ENCODE results near the gene PSME2. TPM values are rescaled to one million over a fixed set of nuclear protein-coding genes. Genes with fewer than 3 reads are reported as not detected.
A peak's percentile ranks its signal among the peaks of the same experiment; 100 is the strongest.

Gene PSME2
- total and polyA plus RNA-seq, 2 donors (not counting 3 experiments of a cell fraction or from before 2014, with no cell fraction given): 66.5 to 126 TPM

DNA sequence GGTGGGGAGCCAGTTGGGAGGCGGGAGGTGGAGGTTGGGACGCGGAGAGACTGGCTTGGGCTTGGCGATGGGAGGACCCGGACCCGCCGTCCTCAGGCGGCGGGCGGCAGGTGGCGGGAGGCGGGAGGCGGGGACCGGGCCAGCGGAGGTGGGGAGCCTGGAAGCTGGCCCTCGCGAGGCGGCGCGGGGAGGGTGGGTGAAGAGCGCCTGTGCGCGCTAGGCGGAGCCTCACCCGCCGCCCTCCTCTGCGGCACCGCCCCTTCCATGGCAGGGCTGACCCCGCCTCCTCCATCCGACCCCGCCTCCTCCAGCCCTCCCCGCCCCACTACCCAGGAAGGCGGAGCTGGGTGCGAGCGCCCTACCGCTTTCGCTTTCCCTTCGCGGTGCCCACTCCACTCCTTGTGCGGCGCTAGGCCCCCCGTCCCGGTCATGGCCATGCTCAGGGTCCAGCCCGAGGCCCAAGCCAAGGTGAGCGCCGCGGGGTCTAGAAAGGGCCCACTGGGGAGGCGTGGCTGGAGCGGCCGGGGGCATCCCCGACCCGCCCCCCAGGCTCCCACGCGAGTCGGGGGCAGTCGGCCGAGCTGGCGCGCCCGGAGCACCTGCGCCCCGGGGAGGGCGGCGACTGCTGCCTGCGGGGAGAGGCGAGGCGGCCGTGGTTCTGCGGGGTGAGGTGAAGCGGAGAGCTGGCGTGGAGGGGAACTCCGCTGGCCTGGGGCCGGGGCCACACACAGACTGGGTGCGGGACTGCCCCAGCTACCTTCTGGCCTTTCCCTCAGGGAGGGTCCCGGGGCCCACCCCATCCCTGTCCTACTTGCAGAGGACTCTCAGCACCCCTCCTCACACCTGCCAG lies 10.4 kb downstream of the PSME2 start, which contains the start of gene PSME1:
PSME1 (plus strand) TSS at position 361 of the 850 bp plus-strand sequence; CDS start at position 430, 69 bp downstream.
- H2AFZ ChIP-seq (ENCODE audit: low read depth, low read length): peak within 1 kb of the TSS; percentile 99
- peak within 1 kb of the TSS; percentile 54 for H3K27ac ChIP-seq (ENCODE audit: insufficient read depth, low read depth, low read length)
- peak; percentile 92 for DNase-seq (ENCODE audit: low read depth, low spot score)
- intact Hi-C loops (cut with micrococcal nuclease): loop anchor here (1.0 kb wide), 3 partner anchors 11 to 41 kb away; partner anchors contain the start of genes DCAF11, NRL and RNF31
- H3K4me3 ChIP-seq (replicated peaks in 1 of 3; ENCODE audit: insufficient read depth in 1 of 3, low read depth in 1 of 3, low read length in 3 of 3): peak within 1 kb of the TSS; percentile 56 to 93 (median 90)
- ChIA-PET POLR2A (interaction anchor here (1.2 to 1.5 kb wide), 2 partner anchors 11 to 21 kb away, joined by 8 to 10 read pairs; partner anchors contain the start of genes DCAF11, NRL, PSME2 and RNF31), CTCF (interaction anchor here (0.8 to 2.6 kb wide), 9 partner anchors 10 to 197 kb away, joined by 3 to 15 read pairs (median 9); partner anchors contain the start of genes DCAF11, IRF9, NRL and PSME2)
- FAIRE-seq: peak; percentile 94
- H3K27me3 ChIP-seq (ENCODE audit: control insufficient read depth in 2 of 2, insufficient read depth in 2 of 2, low read length in 2 of 2): no peaks in the 10 kb centered on the region
- no peaks in the 10 kb centered on the region for H3K9me1 ChIP-seq (replicated peaks; ENCODE audit: control insufficient read depth, extremely low read depth, insufficient read depth, low read length)
- H3K79me2 ChIP-seq (ENCODE audit: control insufficient read depth, insufficient read depth, low read length): peaks cover 20% of the 10 kb centered on the region
- H3K4me2 ChIP-seq (ENCODE audit: insufficient read depth, low read length): peak within 1 kb of the TSS; percentile 67
- H3K9ac ChIP-seq (replicated peaks; ENCODE audit: extremely low read depth, insufficient read depth, low read length): peak within 1 kb of the TSS; percentile 79
- H4K20me1 ChIP-seq (replicated peaks; ENCODE audit: control insufficient read depth, extremely low read depth, insufficient read depth, low read length): no peaks in the 10 kb centered on the region
- TF ChIP-seq POLR2AphosphoS5 (IDR thresholded peaks at IDR 0.05; ENCODE audit: insufficient read depth, low read depth, low read length) (peak; percentile 58), GATA2 (IDR thresholded peaks at IDR 0.05; ENCODE audit: insufficient read depth, insufficient read length, low read depth, low read length) (no peak), MYC (IDR thresholded peaks at IDR 0.05; ENCODE audit: low read depth, low read length) (no peak), FOS (IDR thresholded peaks at IDR 0.05; ENCODE audit: borderline replicate concordance, insufficient read depth, low read length) (no peak), POLR2A (IDR thresholded peaks at IDR 0.05; ENCODE audit: low read depth, low read length) (peak; percentile 78)
- TF ChIP-seq, protein P1, sequence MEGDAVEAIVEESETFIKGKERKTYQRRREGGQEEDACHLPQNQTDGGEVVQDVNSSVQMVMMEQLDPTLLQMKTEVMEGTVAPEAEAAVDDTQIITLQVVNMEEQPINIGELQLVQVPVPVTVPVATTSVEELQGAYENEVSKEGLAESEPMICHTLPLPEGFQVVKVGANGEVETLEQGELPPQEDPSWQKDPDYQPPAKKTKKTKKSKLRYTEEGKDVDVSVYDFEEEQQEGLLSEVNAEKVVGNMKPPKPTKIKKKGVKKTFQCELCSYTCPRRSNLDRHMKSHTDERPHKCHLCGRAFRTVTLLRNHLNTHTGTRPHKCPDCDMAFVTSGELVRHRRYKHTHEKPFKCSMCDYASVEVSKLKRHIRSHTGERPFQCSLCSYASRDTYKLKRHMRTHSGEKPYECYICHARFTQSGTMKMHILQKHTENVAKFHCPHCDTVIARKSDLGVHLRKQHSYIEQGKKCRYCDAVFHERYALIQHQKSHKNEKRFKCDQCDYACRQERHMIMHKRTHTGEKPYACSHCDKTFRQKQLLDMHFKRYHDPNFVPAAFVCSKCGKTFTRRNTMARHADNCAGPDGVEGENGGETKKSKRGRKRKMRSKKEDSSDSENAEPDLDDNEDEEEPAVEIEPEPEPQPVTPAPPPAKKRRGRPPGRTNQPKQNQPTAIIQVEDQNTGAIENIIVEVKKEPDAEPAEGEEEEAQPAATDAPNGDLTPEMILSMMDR (IDR thresholded peaks at IDR 0.05; ENCODE audit: extremely low read depth in 1 of 2, insufficient read depth in 1 of 2, low read depth in 1 of 2, low read length in 2 of 2): no peak
- TF ChIP-seq, protein P2, sequence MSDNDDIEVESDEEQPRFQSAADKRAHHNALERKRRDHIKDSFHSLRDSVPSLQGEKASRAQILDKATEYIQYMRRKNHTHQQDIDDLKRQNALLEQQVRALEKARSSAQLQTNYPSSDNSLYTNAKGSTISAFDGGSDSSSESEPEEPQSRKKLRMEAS (IDR thresholded peaks at IDR 0.05; ENCODE audit: insufficient read depth, insufficient read length): no peak
- H3K36me3 ChIP-seq (ENCODE audit: control insufficient read depth in 2 of 2, extremely low read depth in 1 of 2, insufficient read depth in 2 of 2, low read length in 2 of 2): peaks cover 6 to 19% of the 10 kb centered on the region in 2 experiments
- no peaks in the 10 kb centered on the region for H3K9me3 ChIP-seq (replicated peaks; ENCODE audit: control insufficient read depth, insufficient read depth, low read length)
- dilution Hi-C loops (cut with MboI; ENCODE audit: extremely low pct_ligation_motif_present, low sequenced_read_pairs): no loop called here
- H3K4me1 ChIP-seq (ENCODE audit: control insufficient read depth, extremely low read depth, insufficient read depth, low read length): peaks cover 15% of the 10 kb centered on the region
- BruUV-seq (replicated peaks): no TSS peak
